Osteocyte (in vitro differentiated cells): ENCODE data around the gene ST8SIA2. TPM values are rescaled to one million over a fixed set of nuclear protein-coding genes. Genes with fewer than 3 reads are reported as not detected.
A peak's percentile ranks its signal among the peaks of the same experiment; 100 is the strongest.

ENCODE experiments used
- DNase-seq: peaks from one replicate; pipeline ENCODE4 v3.0.0; 2021; ENCODE audit warnings: mixed read lengths; ENCODE audit not compliant: unreplicated experiment; ENCODE audit errors: extremely low spot score
- H3K27ac Mint-ChIP-seq: one replicate; pipeline ENCODE4 v1.8.0; 2021; ENCODE audit warnings: mild to moderate bottlenecking, mixed read lengths; ENCODE audit not compliant: unreplicated experiment
- H3K27me3 Mint-ChIP-seq: one replicate; pipeline ENCODE4 v1.8.0; 2021; ENCODE audit warnings: mixed read lengths; ENCODE audit not compliant: unreplicated experiment
- H3K36me3 Mint-ChIP-seq: one replicate; pipeline ENCODE4 v1.8.0; 2021; ENCODE audit warnings: mixed read lengths; ENCODE audit not compliant: unreplicated experiment
- H3K4me1 Mint-ChIP-seq: one replicate; pipeline ENCODE4 v1.8.0; 2021; ENCODE audit warnings: mixed read lengths; ENCODE audit not compliant: unreplicated experiment
- H3K4me3 Mint-ChIP-seq: one replicate; pipeline ENCODE4 v1.8.0; 2021; ENCODE audit warnings: mild to moderate bottlenecking, moderate library complexity, mixed read lengths; ENCODE audit not compliant: unreplicated experiment
- H3K9me3 Mint-ChIP-seq: one replicate; pipeline ENCODE4 v1.8.0; 2021; ENCODE audit warnings: mixed read lengths; ENCODE audit not compliant: unreplicated experiment
- total RNA-seq: library from RNA; stranded (reverse); gene quantifications from 2 replicates; pipeline ENCODE4 v1.2.1, GENCODE V29; 2021
- TF ChIP-seq, protein P1 (sequence below): fragments of 200-600 bp; sonication (generic); IDR thresholded peaks from 2 replicates; pipeline ENCODE4 v1.5.0; 2021; ENCODE audit warnings: antibody characterized with exemption, mild to moderate bottlenecking, moderate library complexity

Gene ST8SIA2
- total RNA-seq, 1 donor from 2014 or later = 2.1 TPM

GRCh38 chr15:92415639-92416297 is 22.1 kb downstream of the ST8SIA2 start:
- peak overlapping the region; percentile 19 for H3K4me3 Mint-ChIP-seq
- peak overlapping the region; percentile 36 for H3K27ac Mint-ChIP-seq
- TF ChIP-seq, protein P1, sequence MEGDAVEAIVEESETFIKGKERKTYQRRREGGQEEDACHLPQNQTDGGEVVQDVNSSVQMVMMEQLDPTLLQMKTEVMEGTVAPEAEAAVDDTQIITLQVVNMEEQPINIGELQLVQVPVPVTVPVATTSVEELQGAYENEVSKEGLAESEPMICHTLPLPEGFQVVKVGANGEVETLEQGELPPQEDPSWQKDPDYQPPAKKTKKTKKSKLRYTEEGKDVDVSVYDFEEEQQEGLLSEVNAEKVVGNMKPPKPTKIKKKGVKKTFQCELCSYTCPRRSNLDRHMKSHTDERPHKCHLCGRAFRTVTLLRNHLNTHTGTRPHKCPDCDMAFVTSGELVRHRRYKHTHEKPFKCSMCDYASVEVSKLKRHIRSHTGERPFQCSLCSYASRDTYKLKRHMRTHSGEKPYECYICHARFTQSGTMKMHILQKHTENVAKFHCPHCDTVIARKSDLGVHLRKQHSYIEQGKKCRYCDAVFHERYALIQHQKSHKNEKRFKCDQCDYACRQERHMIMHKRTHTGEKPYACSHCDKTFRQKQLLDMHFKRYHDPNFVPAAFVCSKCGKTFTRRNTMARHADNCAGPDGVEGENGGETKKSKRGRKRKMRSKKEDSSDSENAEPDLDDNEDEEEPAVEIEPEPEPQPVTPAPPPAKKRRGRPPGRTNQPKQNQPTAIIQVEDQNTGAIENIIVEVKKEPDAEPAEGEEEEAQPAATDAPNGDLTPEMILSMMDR = no peak
- peaks cover 50% of the 10 kb centered on the region for H3K4me1 Mint-ChIP-seq
- peaks cover 2% of the 10 kb centered on the region for H3K36me3 Mint-ChIP-seq
- DNase-seq = no peak
- no peaks in the 10 kb centered on the region for H3K9me3 Mint-ChIP-seq
- H3K27me3 Mint-ChIP-seq = peaks cover 5% of the 10 kb centered on the region

DNA sequence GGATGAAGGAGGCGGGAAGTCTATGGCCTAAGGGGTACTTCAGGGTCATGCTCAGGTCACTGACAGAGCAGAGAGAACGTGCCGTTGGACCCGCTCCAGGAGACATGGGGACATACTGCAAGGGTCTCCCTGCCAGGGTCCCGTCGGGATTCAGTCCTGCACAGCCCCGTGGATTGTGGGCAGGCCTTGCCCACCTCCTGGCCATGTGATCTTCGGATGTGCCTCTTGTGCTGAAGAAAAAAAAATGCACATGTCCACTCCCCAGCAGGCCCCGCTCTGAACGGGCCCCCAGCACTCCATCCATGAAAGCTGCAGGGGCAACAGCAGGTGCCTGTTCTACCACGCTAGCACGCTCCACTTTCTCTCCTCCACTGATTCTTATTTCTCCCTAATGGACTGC is 22.9 kb downstream of the ST8SIA2 start:
- TF ChIP-seq, protein P1 = no peak
- no peak for DNase-seq
- H3K9me3 Mint-ChIP-seq = no peaks in the 10 kb centered on the region
- no peaks in the 10 kb centered on the region for H3K27me3 Mint-ChIP-seq
- peaks cover 2% of the 10 kb centered on the region for H3K36me3 Mint-ChIP-seq
- peaks cover 51% of the 10 kb centered on the region for H3K4me1 Mint-ChIP-seq
- no peak overlapping the region for H3K4me3 Mint-ChIP-seq
- no peak overlapping the region for H3K27ac Mint-ChIP-seq

DNA sequence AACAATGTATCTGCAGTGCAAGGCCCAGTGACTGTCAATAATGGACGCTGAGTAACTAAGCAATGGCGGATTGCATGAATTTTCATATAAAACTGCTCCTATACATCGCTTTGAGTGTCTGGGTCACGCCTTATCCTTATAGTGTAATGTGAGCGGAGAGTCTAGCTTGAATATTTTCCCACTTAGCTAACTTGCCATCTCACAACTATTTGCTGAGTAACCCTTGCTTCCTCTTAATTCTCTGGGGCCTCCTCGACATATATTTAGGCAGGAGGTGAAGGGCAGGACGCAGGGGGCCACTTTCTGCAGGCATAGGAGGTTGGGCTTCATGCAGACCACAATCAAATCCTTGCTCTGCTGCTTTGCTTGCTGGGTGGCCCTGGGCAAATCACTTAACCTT is 24.0 kb downstream of the ST8SIA2 start:
- Mint-ChIP-seq H3K9me3 (no peaks in the 10 kb centered on the region), H3K4me3 (no peak overlapping the region), H3K36me3 (no peaks in the 10 kb centered on the region), H3K4me1 (peaks cover 60% of the 10 kb centered on the region), H3K27ac (no peak overlapping the region), H3K27me3 (no peaks in the 10 kb centered on the region)
- TF ChIP-seq, protein P1 = no peak
- DNase-seq = no peak

GRCh38 chr15:92418864-92419263 is 25.2 kb downstream of the ST8SIA2 start:
- H3K9me3 Mint-ChIP-seq = no peaks in the 10 kb centered on the region
- H3K36me3 Mint-ChIP-seq = no peaks in the 10 kb centered on the region
- H3K4me1 Mint-ChIP-seq = peaks cover 50% of the 10 kb centered on the region
- H3K4me3 Mint-ChIP-seq = no peak overlapping the region
- no peaks in the 10 kb centered on the region for H3K27me3 Mint-ChIP-seq
- TF ChIP-seq, protein P1 = no peak
- no peak overlapping the region for H3K27ac Mint-ChIP-seq
- DNase-seq = no peak

DNA sequence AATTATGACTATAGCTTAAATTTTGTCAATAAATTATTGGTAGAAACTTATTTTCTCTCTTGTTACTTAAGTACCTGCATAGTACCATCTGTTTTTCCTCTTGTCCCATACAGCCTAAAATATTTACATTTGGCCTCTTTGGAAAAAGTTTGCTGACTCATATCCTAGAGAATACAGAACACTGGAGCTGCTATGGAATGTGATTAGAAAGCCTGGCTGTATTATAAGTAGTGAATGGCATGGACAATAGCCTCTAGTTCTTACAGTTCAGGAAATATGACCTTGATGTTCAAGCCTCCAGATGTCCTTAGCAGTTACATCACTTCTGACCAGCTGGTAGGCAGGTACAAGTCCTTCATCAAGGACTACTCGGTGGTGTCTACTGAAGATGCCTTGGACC is 28.3 kb downstream of the ST8SIA2 start:
- Mint-ChIP-seq H3K36me3 (no peaks in the 10 kb centered on the region), H3K4me1 (peaks cover 20% of the 10 kb centered on the region), H3K27ac (peak overlapping the region; percentile 58), H3K4me3 (no peak overlapping the region), H3K27me3 (no peaks in the 10 kb centered on the region), H3K9me3 (no peaks in the 10 kb centered on the region)
- TF ChIP-seq, protein P1 = no peak
- no peak for DNase-seq
